GM18508 (cell line): ENCODE data around the gene PSRC1.

Experiments used
- ATAC-seq: cut with Tn5 transposase; IDR thresholded peaks from one replicate; pipeline ENCODE4 v1.9.1; 2021; ENCODE audit warnings: moderate number of reproducible peaks; ENCODE audit not compliant: insufficient read depth, unreplicated experiment

The PSRC1 gene

GRCh38 chr1:109261578-109261977 is 21.4 kb downstream of the PSRC1 start:
- no peak for ATAC-seq

GRCh38 chr1:109261006-109261405 is 21.9 kb downstream of the PSRC1 start:
- no peak for ATAC-seq

DNA sequence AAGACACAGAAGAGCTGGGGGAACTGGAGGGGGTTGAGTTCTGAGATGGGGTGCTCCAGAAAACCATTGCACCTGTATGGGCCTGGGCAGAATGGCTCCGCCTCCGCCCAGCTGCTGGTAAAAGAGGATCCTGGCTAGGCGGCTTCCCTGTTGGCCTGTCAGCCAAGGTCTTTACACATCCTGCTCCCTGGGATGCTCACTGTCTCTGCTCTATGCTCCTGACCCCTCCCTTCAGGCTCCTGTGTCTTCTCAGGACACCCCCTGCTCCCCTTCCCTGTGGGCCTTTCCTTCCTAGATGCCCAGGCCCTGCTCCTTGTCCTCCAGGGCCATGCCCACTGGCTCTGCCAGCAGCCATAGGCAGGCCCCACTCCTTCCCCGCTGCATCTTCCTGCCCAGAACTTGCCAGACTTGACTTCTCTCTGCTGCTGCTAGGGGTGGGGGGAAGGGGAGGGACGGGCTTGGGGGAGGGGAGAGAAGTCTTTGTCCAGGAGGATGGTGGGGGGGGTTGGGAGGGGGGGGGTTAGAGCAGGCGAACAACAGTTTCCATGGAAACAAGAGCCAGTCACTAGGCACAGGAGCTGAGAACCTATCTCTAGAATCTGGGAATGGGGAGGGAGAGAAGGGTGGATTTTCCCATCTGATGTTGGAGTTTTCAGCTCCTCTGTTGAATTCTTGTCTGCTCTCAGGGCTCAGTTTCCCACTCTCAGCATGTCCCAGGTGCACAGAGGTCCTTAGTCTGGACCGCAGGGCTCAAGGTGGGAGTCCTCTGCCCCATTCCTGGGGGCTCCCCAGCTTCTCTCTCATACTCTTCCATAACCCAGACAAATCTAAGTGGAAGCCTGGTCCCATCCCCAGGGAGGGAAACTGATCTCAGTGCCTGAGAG is 23.0 kb downstream of the PSRC1 start:
- no peak for ATAC-seq

DNA sequence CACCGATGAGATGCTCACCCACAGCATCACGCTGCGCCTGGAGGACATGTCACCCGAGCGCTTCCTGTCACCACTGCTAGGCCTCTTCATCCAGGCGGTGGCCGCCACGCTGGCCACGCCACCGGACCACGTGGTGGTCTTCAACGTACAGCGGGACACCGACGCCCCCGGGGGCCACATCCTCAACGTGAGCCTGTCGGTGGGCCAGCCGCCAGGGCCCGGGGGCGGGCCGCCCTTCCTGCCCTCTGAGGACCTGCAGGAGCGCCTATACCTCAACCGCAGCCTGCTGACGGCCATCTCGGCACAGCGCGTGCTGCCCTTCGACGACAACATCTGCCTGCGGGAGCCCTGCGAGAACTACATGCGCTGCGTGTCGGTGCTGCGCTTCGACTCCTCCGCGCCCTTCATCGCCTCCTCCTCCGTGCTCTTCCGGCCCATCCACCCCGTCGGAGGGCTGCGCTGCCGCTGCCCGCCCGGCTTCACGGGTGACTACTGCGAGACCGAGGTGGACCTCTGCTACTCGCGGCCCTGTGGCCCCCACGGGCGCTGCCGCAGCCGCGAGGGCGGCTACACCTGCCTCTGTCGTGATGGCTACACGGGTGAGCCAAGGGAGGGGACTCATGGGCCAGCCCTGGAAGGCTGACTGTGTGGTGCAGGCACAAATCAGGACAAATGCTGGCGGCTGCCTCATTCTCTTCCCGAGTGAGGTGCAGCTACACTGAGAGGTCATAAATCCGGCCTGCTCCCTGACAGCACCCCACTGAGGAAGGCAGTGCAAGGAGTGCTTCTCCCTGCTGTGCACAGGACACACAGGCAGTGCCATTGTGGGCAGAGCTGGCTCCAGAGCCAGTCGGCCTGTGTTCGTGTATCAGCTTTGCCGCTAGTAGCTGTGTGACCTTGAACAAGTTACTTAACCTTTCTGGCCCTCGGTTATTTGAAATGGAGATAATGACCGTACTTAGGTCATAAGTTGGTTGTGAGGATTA is 24.2 kb downstream of the PSRC1 start:
- no peak for ATAC-seq

- no peak for ATAC-seq
Measured at GRCh38 chr1:109257682-109258421, 25.1 kb downstream of the PSRC1 start.

DNA sequence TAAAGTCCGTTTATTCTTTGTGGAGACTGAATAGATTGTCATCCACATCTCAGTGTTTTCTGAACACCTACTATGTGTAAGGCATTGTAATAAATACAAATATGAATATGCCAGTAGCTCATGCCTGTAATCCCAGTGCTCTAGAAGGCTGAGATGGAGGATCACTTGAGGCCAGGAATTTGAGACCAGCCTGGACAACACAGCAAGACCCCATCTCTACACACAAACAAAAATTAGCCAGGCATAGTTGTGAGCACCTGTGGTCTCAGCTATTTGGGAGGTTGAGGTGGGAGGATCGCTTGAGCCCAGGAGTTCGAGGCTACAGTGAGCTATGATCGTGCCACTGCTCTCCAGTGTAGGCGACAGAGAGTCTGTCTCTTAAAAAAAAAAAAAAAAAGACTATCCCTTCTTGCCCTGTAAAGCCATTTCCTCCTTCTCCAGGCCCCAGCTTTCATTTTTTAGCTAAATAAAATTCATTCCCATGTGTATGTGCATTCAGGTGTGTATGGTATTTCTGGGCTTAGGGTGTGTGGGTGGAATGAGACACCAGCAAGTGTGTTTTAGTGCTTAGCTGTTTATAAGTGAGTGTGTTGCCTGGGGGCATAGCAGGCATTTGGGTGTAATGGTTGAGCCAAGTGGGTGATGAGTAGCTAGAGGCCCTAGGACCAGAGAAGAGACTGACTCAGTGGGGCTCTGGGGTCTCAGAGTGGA is 25.8 kb downstream of the PSRC1 start:
- no peak for ATAC-seq

- no peak for ATAC-seq
Measured at GRCh38 chr1:109256085-109256484, 26.9 kb downstream of the PSRC1 start.

- no peak for ATAC-seq
Measured at GRCh38 chr1:109255678-109256077, 27.3 kb downstream of the PSRC1 start.

GRCh38 chr1:109255097-109255651 is 27.8 kb downstream of the PSRC1 start:
- ATAC-seq = no peak

GRCh38 chr1:109254621-109255096 is 28.3 kb downstream of the PSRC1 start:
- ATAC-seq = no peak

DNA sequence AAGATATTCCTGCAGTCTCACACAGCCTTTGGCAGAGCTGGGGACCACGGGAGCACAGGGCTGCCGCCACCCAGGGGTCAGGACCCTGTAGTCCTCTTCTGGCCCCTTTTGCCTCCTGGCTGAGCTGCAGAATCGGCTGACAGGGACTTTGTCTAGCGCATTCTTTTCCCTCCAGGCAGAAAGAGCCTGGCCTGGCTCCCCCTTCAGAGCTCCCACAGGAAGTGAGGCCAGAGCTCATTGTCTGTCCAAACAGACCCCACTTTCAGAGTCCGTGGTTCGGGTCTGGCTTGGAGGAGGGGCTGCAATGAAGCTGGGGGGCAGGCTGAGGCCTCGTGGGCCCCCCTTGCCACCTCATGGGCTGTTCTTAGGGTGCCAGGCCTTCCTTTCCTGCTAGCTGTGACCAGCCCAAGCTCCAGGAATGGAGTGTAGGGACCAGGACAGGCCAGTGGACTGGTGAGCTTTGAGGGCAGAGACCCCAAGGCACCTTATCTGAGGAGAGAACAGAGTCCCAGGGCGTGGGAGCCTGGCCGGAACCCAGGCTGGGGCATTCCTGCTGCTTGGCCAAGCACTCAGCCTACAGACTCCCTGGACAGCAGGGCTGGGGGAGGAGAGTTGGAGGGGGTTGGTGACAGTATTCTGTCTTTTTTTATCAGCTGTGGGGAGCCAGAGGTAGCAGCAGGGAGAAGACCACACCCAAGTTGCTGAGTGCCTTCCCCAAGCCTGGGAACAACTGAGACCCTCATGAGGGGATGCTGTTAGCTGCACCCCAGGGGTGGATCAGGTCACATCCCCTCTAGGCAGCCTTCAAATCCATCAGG is 28.9 kb downstream of the PSRC1 start:
- no peak for ATAC-seq

GRCh38 chr1:109252893-109253802 is 29.8 kb downstream of the PSRC1 start:
- ATAC-seq = no peak

DNA sequence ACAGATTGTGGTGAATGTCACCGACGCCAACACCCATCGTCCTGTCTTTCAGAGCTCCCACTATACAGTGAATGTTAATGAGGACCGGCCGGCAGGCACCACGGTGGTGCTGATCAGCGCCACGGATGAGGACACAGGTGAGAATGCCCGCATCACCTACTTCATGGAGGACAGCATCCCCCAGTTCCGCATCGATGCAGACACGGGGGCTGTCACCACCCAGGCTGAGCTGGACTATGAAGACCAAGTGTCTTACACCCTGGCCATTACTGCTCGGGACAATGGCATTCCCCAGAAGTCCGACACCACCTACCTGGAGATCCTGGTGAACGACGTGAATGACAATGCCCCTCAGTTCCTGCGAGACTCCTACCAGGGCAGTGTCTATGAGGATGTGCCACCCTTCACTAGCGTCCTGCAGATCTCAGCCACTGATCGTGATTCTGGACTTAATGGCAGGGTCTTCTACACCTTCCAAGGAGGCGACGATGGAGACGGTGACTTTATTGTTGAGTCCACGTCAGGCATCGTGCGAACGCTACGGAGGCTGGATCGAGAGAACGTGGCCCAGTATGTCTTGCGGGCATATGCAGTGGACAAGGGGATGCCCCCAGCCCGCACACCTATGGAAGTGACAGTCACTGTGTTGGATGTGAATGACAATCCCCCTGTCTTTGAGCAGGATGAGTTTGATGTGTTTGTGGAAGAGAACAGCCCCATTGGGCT is 30.6 kb downstream of the PSRC1 start:
- ATAC-seq = no peak

DNA sequence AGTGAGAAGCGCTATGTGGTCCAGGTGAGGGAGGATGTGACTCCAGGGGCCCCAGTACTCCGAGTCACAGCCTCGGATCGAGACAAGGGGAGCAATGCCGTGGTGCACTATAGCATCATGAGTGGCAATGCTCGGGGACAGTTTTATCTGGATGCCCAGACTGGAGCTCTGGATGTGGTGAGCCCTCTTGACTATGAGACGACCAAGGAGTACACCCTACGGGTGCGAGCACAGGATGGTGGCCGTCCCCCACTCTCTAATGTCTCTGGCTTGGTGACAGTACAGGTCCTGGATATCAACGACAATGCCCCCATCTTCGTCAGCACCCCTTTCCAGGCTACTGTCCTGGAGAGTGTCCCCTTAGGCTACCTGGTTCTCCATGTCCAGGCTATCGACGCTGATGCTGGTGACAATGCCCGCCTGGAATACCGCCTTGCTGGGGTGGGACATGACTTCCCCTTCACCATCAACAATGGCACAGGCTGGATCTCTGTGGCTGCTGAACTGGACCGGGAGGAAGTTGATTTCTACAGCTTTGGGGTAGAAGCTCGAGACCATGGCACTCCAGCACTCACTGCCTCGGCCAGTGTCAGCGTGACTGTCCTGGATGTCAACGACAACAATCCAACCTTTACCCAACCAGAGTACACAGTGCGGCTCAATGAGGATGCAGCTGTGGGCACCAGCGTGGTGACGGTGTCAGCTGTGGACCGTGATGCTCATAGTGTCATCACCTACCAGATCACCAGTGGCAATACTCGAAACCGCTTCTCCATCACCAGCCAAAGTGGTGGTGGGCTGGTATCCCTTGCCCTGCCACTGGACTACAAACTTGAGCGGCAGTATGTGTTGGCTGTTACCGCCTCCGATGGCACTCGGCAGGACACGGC is 31.4 kb downstream of the PSRC1 start:
- ATAC-seq = no peak

DNA sequence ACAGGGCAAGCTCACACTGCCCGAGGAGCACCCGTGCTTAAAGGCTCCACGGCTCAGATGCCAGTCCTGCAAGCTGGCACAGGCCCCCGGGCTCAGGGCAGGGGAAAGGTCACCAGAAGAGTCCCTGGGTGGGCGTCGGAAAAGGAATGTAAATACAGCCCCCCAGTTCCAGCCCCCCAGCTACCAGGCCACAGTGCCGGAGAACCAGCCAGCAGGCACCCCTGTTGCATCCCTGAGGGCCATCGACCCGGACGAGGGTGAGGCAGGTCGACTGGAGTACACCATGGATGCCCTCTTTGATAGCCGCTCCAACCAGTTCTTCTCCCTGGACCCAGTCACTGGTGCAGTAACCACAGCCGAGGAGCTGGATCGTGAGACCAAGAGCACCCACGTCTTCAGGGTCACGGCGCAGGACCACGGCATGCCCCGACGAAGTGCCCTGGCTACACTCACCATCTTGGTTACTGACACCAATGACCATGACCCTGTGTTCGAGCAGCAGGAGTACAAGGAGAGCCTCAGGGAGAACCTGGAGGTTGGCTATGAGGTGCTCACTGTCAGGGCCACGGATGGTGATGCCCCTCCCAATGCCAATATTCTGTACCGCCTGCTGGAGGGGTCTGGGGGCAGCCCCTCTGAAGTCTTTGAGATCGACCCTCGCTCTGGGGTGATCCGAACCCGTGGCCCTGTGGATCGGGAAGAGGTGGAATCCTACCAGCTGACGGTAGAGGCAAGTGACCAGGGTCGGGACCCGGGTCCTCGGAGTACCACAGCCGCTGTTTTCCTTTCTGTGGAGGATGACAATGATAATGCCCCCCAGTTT is 32.3 kb downstream of the PSRC1 start:
- no peak for ATAC-seq
